Measurements from ENCODE around the gene EVL. TPM values are rescaled to one million over a fixed set of nuclear protein-coding genes. Genes with fewer than 3 reads are reported as not detected.
A peak's percentile ranks its signal among the peaks of the same experiment; 100 is the strongest.

EVL gene
- total RNA-seq, 1 donor from 2014 or later, result 20.4 TPM

GRCh38 chr14:100084591-100084990 is 19.4 kb downstream of the EVL start:
- no peak for DNase-seq (ENCODE audit: low read depth)

- DNase-seq (ENCODE audit: low read depth), result no peak
Measured at GRCh38 chr14:100085462-100085861, 20.2 kb downstream of the EVL start.

GRCh38 chr14:100086361-100086760 is 21.1 kb downstream of the EVL start:
- DNase-seq (ENCODE audit: low read depth), result no peak

DNA sequence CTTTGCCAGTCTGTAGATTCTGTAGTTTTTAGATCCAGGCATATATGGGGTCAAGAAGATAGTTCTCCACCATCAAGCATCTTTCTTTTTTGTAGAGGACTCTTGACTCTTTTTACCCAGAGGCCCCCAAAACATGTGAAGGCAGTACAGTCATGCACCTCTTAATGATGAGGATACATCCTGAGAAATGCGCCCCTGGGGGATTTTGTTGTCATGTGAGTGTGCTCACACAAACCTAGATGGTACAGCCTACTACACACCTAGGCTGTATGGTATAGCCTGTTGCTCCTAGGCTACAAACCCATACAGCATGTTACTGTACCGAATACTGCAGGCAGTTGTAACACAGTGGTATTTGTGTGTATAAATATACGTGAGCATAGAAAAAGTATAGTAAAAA is 23.0 kb downstream of the EVL start:
- DNase-seq (ENCODE audit: low read depth), result no peak

- no peak for DNase-seq (ENCODE audit: low read depth)
Measured at GRCh38 chr14:100091386-100091785, 26.2 kb downstream of the EVL start.

DNA sequence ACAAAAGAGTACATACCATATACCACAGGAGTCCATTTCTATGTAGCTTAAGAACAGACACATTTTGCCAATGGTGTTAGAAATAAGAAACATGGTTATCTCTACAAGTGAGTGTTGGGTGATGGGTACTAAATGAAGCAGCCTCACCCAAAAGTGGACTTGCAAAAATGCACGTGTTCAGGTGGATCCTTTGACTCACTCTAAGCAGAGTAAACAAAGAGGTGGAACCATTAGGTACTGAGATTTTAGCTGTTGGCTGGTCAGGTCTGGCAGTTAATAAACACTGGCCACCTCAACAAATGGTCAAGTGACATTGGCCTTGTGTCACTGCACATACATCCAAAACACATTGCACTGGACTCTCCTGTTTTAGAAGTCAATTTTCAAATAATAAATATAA is 27.6 kb downstream of the EVL start:
- DNase-seq (ENCODE audit: low read depth), result no peak

DNA sequence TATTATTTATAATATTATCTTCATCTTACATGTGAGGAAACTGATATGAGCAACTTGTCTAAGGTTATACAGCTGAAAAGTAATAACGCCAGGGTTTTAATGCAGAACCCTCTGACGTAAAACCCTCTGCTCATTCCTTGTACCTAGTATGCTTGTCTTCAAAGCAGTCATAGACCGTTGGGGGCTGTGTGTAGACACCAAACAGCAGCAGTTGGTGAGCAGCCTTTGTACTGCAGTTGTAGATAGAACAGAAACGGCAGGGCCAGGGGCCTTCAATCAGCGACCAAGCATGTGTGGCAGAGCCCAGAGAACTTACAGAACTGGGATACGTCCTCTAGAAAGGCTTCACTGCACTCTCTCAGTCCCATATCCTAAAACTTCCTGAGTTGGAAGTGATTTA is 28.1 kb downstream of the EVL start:
- DNase-seq (ENCODE audit: low read depth), result no peak

DNA sequence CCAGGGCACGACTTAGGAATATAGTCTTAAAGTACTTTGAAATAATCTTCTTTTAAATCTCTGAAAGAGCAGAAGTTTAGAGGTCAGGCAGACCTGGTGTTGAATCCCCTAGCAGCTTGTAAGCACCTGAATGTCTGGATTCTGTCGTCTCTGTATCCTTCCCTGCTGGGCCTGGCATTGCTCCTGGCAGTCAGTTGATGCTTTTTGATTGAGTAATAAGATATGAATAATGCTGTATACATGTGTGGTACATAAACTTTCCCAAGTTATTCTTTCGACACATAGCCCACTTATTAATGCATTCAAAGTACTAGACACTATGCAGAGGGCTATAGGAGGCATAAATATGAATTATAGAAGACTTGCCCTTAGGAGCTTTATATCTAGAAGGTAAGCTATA is 31.4 kb downstream of the EVL start:
- DNase-seq (ENCODE audit: low read depth), result no peak

DNA sequence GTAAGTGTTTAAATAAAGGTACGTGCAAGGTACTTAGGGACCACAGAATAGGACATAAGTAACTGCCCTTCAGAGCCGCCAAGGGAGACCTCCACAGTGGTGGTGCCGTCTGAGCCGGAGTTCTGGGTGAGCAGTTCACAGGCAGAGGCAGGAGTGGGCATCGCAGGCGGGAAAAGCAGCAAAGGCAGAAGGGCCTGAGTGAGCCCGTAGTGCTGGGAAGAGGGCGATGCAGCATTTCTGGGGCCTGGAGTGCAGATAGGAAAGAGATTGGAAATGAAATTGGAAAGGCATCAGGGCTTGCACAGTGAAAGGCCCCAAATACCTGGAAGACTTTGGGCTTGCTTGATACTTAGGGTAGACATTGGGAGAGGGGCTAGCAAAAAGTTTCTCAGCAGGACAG is 32.9 kb downstream of the EVL start:
- no peak for DNase-seq (ENCODE audit: low read depth)

DNA sequence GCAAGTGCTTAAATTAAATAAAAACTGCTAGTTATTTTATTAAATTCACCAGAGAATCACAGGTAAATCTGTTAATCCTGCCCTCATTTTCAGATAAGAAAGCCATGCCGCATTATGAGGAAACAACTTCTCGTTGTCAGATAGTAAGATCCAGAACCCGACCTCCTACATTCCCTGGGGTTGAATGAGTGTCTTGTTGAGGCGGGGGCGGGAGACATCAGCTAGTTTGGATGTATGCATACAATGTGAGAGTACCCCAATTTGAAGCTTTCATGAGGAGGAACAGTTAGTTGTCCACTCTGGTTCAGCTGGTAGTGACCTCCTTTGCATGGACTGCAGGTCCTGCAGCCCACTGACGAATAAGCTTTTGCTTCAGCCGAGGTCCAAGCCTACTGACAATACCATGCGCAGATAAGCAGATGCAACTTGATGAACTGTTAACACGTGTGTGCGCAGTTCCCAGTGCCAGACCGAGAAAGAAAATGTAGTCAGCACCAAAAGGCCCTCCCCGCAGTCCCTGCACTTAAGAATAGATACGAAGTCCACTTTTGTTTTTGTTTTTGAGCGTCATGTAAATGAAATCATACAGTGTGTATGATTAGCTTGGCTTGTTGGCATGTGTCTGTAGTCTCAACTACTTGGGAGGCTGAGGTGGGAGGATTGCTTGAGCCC is 34.9 kb downstream of the EVL start:
- DNase-seq (ENCODE audit: low read depth), result no peak

DNA sequence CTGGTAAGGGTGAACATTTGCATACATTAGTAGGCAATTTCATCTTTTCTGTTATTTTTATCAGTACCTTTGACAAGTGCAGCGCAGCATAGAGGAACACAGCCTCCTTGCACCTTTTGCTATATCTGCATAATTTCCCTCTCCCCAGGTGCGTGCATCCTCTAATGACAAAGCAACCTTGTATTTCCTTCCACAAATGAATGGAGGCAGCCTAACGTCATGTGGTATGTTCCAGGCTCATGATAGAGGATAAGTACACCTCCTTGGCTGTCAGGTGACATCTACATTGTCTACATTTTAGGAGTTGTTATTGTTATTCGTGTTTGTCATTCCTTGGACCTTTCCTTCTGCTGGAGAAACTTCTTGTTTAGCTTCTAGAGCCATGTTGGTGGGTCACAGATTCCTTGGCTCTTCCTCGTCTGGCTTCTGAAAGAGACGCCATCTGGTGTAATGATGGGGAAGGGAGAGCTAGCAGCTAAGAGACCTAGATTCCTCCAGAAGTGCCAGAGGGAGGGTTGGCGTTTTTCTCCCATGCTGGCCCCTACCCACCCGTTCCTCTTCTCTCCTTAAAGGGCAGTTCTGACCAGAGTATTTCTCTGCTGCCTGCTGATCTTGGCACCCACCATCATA is 37.0 kb downstream of the EVL start:
- no peak for DNase-seq (ENCODE audit: low read depth)

GRCh38 chr14:100103250-100104005 is 38.2 kb downstream of the EVL start:
- no peak for DNase-seq (ENCODE audit: low read depth)

DNA sequence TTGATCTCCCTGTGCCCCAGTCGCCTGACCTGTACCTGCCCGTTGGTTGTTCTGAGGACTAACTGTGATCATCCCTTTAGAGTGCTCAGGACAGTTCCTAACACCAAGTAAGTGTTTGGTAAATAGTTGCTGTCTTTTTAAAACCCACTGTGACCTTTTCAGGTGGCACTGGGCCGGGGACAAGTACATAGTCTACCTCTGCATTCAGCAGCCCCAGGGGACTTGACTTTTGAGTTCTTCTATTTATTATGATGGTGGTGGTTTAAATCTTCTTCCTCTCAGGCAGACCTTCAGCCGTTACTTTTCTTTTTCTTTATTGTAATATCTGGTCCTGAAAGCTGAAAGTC is 38.8 kb downstream of the EVL start:
- no peak for DNase-seq (ENCODE audit: low read depth)

DNA sequence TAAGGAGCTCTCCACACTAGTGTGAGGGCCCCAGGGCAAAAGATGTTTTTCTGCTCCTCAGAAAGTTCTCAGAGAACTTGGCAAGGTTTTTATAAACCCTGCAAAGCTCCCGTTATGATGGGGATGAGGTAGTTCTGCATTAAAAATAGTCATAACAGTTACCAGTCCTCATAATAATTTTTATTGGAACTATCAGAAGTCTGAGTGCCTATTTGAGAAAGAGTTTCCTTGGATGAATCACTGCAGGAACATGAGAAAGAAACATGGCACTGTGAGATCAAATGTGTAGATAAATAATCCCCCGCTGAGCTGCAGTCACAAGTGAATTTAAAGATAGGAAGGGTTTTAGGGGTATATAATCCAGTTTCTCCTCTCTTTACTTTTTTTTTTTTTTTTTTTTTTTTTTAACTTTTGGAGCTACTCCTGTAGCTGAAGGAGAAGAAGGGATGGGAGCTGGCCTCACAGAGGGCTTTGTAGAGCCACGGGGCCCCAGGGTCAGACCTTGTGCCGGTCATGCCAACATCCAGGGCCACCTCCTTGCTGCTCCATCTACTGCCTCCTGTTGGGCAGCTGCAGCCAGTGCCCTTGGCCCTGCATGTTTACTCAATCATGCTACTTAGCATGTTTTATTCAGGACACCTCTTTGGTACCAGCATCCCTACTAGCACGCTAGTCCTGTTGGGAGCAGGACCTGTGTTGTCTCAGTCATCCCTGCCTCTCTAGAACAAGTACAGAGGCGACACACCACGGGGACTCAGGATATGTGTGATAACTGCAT is 39.5 kb downstream of the EVL start:
- DNase-seq (ENCODE audit: low read depth), result peak; percentile 7

DNA sequence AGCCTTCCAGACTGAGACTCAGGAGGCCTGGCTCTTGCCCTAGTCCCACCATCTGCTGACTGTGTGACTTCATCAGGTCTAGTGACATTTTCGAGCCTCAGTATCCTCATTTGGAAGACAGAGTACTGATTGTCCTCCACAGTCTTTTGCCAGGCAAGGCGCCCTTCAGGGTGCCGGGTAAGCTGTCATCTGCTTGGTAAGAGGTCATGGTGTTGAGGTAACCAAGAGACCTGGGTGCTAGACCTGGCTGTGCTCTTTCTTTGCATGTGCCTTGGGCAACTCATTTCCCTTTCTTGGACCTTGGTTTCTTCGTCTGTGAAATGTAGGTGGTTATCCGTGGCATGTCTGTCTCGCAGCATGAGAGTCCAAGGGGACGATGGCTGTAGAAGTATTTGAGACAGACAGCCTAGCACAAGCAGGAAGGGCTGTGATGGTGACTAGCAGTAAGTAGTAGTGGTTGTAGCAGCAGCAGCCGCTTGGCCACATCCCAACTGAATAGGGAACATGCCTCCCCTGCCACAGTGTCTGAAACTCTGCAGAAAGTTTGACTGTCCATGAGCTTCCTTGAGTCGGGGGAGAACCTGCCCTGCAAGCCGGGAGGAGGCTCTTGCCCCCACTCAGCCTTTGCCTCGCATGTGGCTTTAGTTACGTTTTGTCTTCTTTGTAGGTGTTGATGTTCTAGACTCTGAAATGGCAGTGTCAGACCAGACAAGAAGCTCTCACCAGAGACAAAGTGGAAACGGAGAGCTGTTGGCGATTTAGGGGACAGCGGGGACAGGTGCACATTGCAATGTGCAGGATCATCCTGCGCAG is 40.3 kb downstream of the EVL start:
- DNase-seq (ENCODE audit: low read depth), result no peak

DNA sequence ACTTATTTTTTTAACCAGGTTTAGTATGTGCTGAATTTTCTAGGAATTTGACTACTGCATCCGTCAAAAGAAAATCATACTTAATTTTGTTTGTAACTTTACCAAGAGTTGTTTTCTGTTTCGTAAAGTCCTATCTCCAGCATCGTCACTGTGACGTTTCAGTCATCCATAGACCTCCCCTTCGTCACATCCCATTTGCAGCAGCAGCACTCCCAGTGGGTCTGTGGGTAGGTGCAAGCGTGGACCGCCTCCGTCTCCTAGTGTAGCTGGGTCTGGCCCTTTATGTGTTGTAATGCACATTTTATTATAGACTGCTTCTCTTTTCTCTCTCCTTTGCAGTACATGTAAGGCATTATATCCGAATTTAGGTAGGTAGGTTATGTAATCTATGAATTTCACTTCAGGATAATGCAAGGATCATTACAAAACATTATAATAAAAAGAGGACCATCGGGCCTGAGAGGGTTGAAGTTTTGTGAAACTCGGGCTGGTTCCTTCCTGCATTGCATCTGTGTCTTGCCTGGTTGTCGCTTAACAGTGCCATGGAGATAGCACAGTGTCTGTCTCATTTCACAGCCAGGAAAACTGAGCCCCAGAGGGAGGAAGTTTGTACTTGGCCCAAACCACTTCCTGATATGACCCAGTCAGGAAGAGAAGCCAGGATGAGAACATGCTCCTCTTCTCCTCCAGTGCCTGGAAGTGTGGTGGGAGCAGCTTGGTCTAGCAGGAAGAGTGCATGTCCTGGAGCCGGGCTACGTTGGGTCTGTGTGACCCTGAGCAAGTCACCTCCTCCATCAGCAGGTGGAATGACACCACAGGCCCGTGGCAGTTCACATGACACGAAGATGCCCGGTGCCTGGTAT is 41.3 kb downstream of the EVL start:
- DNase-seq (ENCODE audit: low read depth), result no peak

DNA sequence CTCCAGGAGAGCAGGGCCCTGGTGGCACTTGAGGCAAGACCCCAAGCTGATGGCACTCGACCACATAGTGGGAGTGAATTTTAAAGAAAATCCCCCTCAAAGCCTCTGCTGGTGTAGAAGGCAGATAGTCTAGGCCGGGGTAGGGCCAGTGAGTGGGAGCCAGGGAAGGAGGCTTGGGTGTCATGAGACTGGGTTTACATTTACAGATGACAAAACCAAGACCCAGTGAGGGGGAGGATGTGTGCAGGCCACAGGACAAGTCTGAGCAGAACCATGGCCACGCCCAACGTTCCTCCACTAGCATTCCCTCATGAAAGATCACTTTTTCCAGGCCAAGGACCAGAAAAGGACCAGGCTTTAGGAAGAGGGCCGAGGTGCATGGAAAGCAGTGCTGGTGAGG is 42.0 kb downstream of the EVL start:
- DNase-seq (ENCODE audit: low read depth), result no peak

DNA sequence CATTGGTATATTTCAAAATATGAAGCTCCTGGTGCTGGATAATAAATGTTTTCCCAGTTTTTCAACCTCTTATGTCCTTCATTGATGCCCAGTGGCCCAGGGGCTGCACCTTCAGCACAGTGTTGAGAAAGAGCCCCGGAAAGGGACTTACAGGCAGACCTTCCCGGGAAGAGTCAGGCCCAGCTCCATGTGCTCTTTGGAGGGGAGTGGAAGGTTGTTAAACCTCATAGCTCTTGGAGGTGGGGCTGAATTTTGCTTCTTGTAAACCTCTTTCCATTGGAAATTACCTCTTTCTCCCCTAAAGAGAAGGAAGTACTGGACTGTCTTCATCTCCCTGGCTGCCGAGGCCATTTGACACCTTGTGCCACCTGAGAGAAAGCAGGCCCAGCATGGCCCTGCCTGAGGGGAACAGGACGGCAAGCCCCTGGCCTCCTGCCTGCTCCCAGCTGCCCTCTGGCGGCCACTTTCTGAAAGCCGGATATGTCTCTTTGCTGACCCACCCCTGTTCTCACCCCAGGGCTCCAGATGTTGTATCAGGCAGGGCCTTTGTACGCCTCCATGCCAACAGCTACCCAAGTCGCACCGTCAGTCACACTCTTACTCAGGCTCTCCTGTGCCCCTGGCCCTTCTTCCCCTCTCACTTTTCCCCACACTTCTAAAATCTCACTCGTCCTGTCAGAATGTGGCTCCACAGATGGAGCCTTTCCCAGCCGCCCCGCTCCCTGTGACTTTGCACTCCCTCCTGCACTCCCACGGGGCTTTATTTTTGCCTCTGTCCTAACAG is 43.0 kb downstream of the EVL start:
- peak; percentile 35 for DNase-seq (ENCODE audit: low read depth)

DNA sequence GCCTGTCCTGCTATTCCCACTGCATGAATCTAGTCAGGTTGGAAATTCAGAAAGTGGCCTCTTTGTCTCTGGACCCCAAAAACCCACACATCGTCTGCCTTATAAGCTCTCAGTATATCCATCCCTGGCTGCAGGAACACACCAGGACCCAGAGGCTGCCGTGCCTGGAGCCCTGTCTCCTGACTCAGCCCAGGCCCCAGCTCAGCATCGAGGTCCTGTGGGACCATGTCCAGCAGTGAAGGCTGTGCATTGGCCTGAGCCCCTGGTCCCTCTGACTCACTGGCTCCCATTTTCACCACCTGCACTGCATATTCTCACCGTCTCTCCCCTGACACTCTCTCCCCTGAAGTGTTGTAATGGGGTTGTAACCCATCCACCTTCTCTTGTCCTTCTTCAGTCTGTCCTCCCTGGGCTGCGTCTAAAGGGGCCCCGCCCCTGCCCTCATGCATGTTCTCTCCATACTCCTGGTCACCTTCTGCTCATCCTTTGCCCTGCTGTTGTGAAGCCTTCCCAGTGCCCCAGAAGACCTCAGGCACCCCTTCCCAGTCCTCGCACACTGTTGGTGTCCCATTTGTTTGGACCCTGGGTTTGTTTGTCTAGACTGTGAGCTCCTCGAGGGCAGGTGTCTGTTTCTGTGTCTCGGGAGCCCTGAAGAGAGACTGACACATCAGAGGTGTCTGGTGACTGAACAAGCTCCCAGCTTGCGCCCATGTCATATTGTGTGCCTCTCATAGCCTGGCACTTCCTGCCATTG is 43.8 kb downstream of the EVL start:
- DNase-seq (ENCODE audit: low read depth), result no peak
